ENCODE measurements around the gene TAGLN2.

The TAGLN2 gene

DNA sequence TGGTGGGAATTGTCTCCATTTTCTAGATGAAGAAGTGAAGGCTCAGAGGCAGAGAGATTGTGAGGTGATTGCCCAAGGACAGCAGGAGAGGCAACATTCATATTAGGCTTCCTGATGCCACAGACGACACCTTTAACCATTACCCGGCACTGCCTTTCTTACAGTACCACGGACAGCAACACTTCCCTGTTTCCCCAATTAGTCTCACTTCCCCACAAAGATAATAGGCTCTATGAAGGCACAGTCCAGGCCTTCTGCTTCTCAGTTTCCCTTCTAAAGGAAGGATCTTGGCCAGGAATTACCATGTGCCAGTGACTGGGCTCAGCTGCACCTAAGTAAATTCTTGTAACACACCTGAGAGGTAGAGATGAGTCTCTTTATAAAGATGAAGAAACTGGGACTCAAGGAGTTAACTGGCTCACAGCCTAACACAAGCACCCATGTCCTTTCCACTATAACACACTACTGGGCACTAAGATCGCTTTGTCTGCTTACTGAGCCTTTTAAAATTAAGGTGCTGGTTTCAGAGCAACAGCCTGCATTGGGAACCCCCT, 10.5 kb upstream of the TAGLN2 start:
- Mint-ChIP-seq H3K27me3 (peaks cover 81% of the 10 kb centered on the region), H3K36me3 (no peaks in the 10 kb centered on the region), H3K4me3 (no peak overlapping the region), H3K9me3 (no peaks in the 10 kb centered on the region), H3K27ac (no peak overlapping the region), H3K4me1 (peaks cover 23% of the 10 kb centered on the region)
- CTCF ChIA-PET = interaction anchor here (0.9 to 19.5 kb wide), 7 partner anchors 9 to 143 kb away, joined by 3 to 301 read pairs (median 5); partner anchors contain the start of genes IGSF9 and TAGLN2
- no peak for DNase-seq

GRCh38 chr1:159935305-159935704, 10.0 kb upstream of the TAGLN2 start:
- Mint-ChIP-seq H3K27me3 (peaks cover 82% of the 10 kb centered on the region), H3K4me1 (peaks cover 23% of the 10 kb centered on the region), H3K4me3 (no peak overlapping the region), H3K27ac (no peak overlapping the region), H3K9me3 (no peaks in the 10 kb centered on the region), H3K36me3 (no peaks in the 10 kb centered on the region)
- CTCF ChIA-PET = interaction anchor here (0.9 to 19.5 kb wide), 6 partner anchors 9 to 144 kb away, joined by 3 to 301 read pairs (median 4); partner anchors contain the start of gene TAGLN2
- DNase-seq = no peak

DNA sequence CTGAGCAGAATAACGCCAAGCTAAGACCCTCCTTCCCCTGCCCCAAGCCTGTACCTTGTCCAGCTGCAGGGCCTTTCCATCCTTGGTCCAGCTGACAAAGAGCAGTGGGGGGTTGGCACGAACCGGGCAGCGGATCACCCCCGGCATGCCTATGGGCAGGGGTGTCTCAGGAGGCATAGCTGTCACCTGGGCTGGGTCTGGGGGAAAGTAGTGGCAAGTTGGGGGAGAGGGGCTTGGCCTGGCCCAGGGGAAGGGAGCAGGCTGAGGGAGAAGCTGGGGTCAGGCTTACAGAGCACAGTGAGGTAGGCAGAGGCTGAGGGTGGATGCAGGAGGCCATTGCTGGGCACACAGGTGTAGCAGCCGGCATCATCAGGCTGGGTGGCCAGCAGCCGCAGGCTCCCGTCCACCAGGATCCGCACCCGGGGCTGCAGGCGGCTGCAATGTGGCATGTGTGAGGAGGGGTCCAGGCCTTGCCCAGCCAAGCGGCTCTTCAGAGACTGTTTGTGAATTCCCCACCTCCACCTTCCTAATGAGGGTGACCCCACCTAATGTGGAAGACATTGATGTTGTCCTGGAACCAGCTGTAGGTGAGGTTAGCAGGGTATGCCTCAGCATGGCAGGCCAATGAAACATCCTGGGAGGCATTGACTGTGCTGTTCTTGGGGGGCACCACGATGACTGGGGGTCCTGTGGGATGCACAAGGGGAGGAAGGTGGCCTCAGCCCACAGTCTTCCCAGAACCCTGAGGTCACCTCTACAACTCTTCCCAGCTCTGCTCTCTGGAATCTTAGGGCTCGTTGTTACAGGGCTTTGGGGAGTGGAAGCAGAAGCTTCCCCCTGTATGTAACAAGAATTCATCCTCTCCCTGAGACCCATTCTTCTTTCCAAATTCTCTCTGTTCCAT, 9.1 kb upstream of the TAGLN2 start:
- CTCF ChIA-PET = interaction anchor here (1.0 to 19.5 kb wide), 7 partner anchors 8 to 147 kb away, joined by 3 to 301 read pairs (median 4); partner anchors contain the start of genes KCNJ9 and TAGLN2
- Mint-ChIP-seq H3K9me3 (no peaks in the 10 kb centered on the region), H3K27ac (no peak overlapping the region)

GRCh38 chr1:159933347-159933746, 8.0 kb upstream of the TAGLN2 start:
- H3K4me1 Mint-ChIP-seq = peaks cover 21% of the 10 kb centered on the region
- CTCF ChIA-PET = interaction anchor here (1.2 to 19.5 kb wide), 3 partner anchors 9 to 145 kb away, joined by 3 to 301 read pairs (median 11); no protein-coding TSS in a partner anchor
- no peak overlapping the region for H3K4me3 Mint-ChIP-seq
- DNase-seq = no peak
- no peaks in the 10 kb centered on the region for H3K9me3 Mint-ChIP-seq
- H3K36me3 Mint-ChIP-seq = no peaks in the 10 kb centered on the region
- H3K27ac Mint-ChIP-seq = no peak overlapping the region
- H3K27me3 Mint-ChIP-seq = peaks cover 68% of the 10 kb centered on the region

More for the DNA sequence above, 9.1 kb upstream of the TAGLN2 start:
- no peaks in the 10 kb centered on the region for H3K36me3 Mint-ChIP-seq
- H3K4me3 Mint-ChIP-seq = no peak overlapping the region
- H3K27me3 Mint-ChIP-seq = peaks cover 74% of the 10 kb centered on the region
- DNase-seq = no peak
- peaks cover 23% of the 10 kb centered on the region for H3K4me1 Mint-ChIP-seq

DNA sequence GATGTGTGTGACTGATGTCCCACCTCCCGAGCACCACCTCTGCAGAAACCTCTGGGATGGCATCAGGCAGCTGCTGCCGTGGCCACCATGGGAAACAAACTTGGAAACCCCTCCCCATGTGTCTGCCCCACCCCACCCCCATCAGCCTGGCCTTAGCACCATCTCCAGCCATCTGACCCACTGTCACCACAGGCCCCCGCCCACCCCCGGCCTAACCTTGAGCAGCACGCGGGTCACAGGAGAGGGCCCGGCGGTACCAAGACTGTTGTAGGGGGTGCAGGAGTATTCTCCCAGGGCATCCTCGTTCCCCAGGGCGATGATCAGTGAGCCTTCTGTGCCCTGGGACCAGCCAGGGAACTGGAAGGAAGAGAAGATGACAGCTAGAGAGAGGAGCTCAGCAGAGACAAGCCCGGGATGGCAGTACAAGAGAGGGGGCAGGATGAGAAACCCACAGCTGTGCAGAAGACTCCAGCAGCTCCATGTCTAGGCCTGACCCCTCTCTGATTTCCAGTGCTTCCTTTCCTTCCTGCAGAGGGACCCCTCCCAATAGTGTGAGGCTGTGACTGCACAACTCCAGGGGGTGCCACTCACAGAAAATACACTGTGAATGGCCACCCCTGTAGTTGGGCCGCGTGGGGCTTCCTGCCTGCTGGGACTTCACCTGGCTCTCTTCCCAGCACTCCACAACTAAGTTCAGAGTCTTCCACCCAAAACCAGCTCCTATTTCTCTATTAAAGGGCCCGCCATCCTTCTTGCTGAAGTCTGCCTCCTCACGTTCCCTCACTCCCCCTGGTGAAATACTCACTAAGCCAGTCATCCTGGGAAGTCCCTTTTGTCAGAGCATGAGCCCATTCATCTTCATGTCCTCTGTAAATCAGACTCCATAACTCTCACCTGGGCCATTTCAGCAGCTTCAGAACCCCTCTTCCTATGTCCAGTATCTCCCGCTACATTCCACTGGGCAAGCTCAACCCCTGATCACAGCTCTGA, 7.3 kb upstream of the TAGLN2 start:
- CTCF ChIA-PET = interaction anchor here (1.0 to 19.5 kb wide), 5 partner anchors 10 to 153 kb away, joined by 3 to 301 read pairs (median 4); no protein-coding TSS in a partner anchor
- no peaks in the 10 kb centered on the region for H3K36me3 Mint-ChIP-seq
- peaks cover 61% of the 10 kb centered on the region for H3K27me3 Mint-ChIP-seq
- H3K27ac Mint-ChIP-seq = no peak overlapping the region
- H3K4me3 Mint-ChIP-seq = no peak overlapping the region
- H3K4me1 Mint-ChIP-seq = peaks cover 14% of the 10 kb centered on the region
- no peaks in the 10 kb centered on the region for H3K9me3 Mint-ChIP-seq
- no peak for DNase-seq

- Mint-ChIP-seq H3K4me1 (peaks cover 7% of the 10 kb centered on the region), H3K27ac (no peak overlapping the region), H3K36me3 (no peaks in the 10 kb centered on the region), H3K4me3 (no peak overlapping the region), H3K9me3 (no peaks in the 10 kb centered on the region), H3K27me3 (peaks cover 63% of the 10 kb centered on the region)
- CTCF ChIA-PET = interaction anchor here (1.5 to 19.5 kb wide), 4 partner anchors 39 to 147 kb away, joined by 4 to 301 read pairs (median 8); no protein-coding TSS in a partner anchor
- no peak for DNase-seq
These were observed 6.5 kb upstream of the TAGLN2 start for GRCh38 chr1:159931795-159932173.

DNA sequence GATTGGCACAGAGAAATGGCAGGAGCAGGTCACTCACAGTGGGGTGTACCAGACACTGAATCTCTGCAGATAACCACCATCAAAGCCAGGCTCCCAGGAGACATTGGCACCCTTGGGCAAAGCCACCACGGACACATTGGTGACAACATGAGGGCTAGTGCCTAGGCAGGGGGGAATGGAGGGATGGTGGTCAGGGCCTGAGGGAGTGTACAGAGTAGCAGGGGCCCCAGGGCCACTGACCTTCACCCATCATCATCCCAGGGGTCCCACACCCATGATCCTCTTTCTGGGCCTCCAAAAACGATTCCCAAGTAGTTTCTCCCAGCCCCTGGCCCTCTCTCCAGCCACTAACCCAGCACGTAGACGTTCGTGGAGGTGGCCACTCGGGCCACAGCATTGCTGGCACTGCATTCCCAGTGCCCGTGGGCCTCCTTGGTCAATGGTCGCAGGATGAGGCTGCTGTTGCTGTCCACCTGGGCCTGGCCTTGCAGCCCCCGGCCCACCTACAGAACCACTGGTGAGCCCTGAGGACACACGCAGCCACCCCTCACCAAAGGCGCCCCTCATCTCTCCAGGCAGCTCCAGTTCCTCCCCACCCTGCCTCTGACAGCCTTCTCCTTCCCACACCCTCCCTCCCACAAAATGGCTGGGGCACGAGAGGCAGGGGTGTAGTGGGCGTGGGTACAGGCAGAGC, 5.9 kb upstream of the TAGLN2 start:
- Mint-ChIP-seq H3K4me3 (no peak overlapping the region), H3K4me1 (peaks cover 6% of the 10 kb centered on the region)

GRCh38 chr1:159930634-159931033, 5.3 kb upstream of the TAGLN2 start:
- no peak overlapping the region for H3K4me3 Mint-ChIP-seq
- H3K36me3 Mint-ChIP-seq = no peaks in the 10 kb centered on the region
- no peaks in the 10 kb centered on the region for H3K9me3 Mint-ChIP-seq
- CTCF ChIA-PET = interaction anchor here (1.0 to 19.5 kb wide), 4 partner anchors 9 to 131 kb away, joined by 3 to 301 read pairs (median 5); no protein-coding TSS in a partner anchor
- no peak for DNase-seq
- peaks cover 10% of the 10 kb centered on the region for H3K4me1 Mint-ChIP-seq
- H3K27ac Mint-ChIP-seq = no peak overlapping the region
- peaks cover 52% of the 10 kb centered on the region for H3K27me3 Mint-ChIP-seq

More for the DNA sequence above, 5.9 kb upstream of the TAGLN2 start:
- CTCF ChIA-PET = interaction anchor here (1.2 to 19.5 kb wide), 4 partner anchors 9 to 132 kb away, joined by 3 to 301 read pairs (median 5); no protein-coding TSS in a partner anchor
- no peak for DNase-seq
- no peaks in the 10 kb centered on the region for H3K36me3 Mint-ChIP-seq
- H3K27ac Mint-ChIP-seq = no peak overlapping the region
- H3K9me3 Mint-ChIP-seq = no peaks in the 10 kb centered on the region
- peaks cover 58% of the 10 kb centered on the region for H3K27me3 Mint-ChIP-seq

GRCh38 chr1:159930216-159930615, 4.9 kb upstream of the TAGLN2 start:
- DNase-seq = no peak
- H3K27ac Mint-ChIP-seq = no peak overlapping the region
- H3K9me3 Mint-ChIP-seq = no peaks in the 10 kb centered on the region
- CTCF ChIA-PET = interaction anchor here (1.0 to 19.5 kb wide), 4 partner anchors 10 to 131 kb away, joined by 3 to 301 read pairs (median 5); no protein-coding TSS in a partner anchor
- H3K4me3 Mint-ChIP-seq = no peak overlapping the region
- H3K4me1 Mint-ChIP-seq = peaks cover 14% of the 10 kb centered on the region
- no peaks in the 10 kb centered on the region for H3K36me3 Mint-ChIP-seq
- H3K27me3 Mint-ChIP-seq = peaks cover 51% of the 10 kb centered on the region

DNA sequence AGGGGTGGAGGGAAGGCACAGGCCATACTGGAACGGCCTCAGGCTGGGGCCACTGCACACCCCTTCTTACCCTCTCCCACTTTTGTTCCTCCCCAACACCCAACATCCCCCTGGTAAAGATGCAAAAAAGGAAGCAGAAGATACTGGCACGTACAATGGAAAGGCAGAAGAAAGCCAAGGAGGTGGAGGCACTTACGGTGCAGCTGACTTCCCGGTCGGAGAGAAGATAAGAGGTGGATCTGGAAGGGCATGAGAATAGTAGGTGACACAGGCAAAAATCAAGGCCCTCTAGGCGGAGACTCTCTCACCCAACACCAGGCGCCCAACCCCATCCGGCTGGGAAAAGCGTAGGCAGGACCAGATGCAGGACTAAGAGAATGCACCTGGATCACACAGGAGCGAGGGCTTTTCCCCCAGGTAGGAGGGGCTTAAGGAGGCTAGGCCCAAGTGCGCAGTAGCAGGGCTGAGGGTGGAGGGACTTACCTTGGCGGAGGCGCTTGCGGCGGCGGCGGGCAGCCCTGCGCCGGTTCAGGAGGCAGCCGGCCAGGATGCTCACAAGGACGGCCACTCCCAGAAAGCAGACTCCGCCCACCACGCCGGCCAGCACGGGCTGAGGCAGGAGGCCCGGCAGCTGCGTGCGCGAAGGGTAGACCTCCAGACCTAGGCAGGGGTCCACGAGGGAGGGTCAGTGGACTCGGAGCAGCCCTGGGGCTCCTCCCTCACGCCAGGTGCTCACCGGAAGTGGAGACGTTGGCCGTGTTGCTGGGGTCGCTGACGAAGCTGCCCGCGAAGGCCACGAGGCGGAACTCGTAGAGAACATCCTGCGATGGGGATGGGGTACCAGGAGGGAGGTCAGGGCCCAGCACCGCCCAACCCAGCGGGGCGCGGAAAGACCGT, 4.1 kb upstream of the TAGLN2 start:
- Mint-ChIP-seq H3K27ac (no peak overlapping the region), H3K36me3 (no peaks in the 10 kb centered on the region), H3K9me3 (no peaks in the 10 kb centered on the region), H3K27me3 (peaks cover 44% of the 10 kb centered on the region), H3K4me1 (peaks cover 14% of the 10 kb centered on the region), H3K4me3 (no peak overlapping the region)
- no peak for DNase-seq
- CTCF ChIA-PET = interaction anchor here (1.0 to 19.5 kb wide), 2 partner anchors 75 to 130 kb away, joined by 4 to 301 read pairs; no protein-coding TSS in a partner anchor

GRCh38 chr1:159928491-159929050, 3.3 kb upstream of the TAGLN2 start:
- Mint-ChIP-seq H3K9me3 (no peaks in the 10 kb centered on the region), H3K4me1 (peaks cover 15% of the 10 kb centered on the region), H3K27ac (no peak overlapping the region), H3K4me3 (no peak overlapping the region), H3K36me3 (peaks cover 6% of the 10 kb centered on the region), H3K27me3 (peaks cover 39% of the 10 kb centered on the region)
- CTCF ChIA-PET = interaction anchor here (19.5 kb wide), 1 partner anchor 76 kb away, joined by 301 read pairs; no protein-coding TSS in a partner anchor
- DNase-seq = no peak

Data from activated naive CD4-positive, alpha-beta T cell treated with anti-CD3 and anti-CD28 coated beads, Interleukin-2, amount 10 ng/mL, durations not matched to agents 7 days and 5 days (primary cell).